ENCODE results near the gene HSD17B12. TPM values are rescaled to one million over a fixed set of nuclear protein-coding genes. Genes with fewer than 3 reads are reported as not detected.

Gene HSD17B12
- total RNA-seq, 4 donors from 2014 or later, result 46.3 to 93.4 (median 60.1) TPM

DNA sequence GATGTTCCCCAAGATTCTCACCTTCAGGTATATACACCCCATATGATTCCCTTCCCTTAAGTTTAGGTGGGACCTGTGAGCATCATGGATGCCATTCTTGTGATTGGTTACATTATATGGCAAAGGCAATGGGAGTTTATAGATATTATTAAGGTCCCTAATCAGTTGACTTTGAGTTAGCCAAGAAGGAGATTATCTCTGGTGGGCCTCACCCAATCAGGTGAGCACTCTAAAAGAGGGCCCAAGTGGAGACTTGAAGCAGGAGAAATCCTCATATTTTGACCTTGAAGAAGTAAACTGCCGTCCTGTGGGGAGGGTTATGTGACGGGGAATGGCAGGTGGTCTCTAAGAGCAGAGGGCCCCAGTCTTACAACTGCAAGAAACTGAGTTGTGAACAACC is 94.2 kb downstream of the HSD17B12 start:
- H3K4me1 ChIP-seq, result no peaks in the 10 kb centered on the region
- no peaks in the 10 kb centered on the region for H3K36me3 ChIP-seq
- 96% methylated on average over 2 of the region's 2 CpGs for WGBS
- no peak overlapping the region for H3K27ac ChIP-seq
- TF ChIP-seq CTCF (IDR thresholded peaks at IDR 0.05), result no peak
- TF ChIP-seq POLR2A (IDR thresholded peaks at IDR 0.05), result no peak
- no peak for TF ChIP-seq EP300 (IDR thresholded peaks at IDR 0.05)
- TF ChIP-seq POLR2AphosphoS5 (IDR thresholded peaks at IDR 0.05), result no peak
- H3K4me3 ChIP-seq, result no peak overlapping the region
- H3K9me3 ChIP-seq, result no peaks in the 10 kb centered on the region
- DNase-seq (ENCODE audit: low spot score in 2 of 2), result no peak
- no peaks in the 10 kb centered on the region for H3K27me3 ChIP-seq

DNA sequence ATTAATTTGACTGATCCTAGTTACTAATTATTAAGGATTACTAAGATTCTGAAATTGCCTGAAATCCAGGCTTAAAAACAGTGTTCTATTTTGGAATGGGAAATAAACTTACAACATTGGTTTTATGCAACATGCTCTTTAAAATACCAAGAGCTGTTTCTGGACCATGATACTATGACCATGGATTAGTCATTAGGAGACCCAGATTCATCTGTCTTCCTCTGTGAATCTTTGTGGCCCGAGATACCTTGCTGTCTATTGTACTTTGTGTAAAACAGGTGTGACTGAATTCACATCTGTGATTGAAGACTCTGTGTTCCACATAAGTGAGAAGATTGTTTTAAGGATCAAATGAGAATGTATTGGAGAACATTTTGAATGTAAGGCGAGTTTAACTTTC is 98.8 kb downstream of the HSD17B12 start:
- no peak for TF ChIP-seq EP300 (IDR thresholded peaks at IDR 0.05)
- TF ChIP-seq POLR2AphosphoS5 (IDR thresholded peaks at IDR 0.05), result no peak
- TF ChIP-seq CTCF (IDR thresholded peaks at IDR 0.05), result no peak
- no peaks in the 10 kb centered on the region for H3K36me3 ChIP-seq
- 92% methylated on average over 2 of the region's 2 CpGs for WGBS
- peaks cover 6% of the 10 kb centered on the region for H3K9me3 ChIP-seq
- H3K4me3 ChIP-seq, result no peak overlapping the region
- DNase-seq (ENCODE audit: low spot score in 2 of 2), result no peak
- no peaks in the 10 kb centered on the region for H3K27me3 ChIP-seq
- no peak overlapping the region for H3K27ac ChIP-seq
- H3K4me1 ChIP-seq, result no peaks in the 10 kb centered on the region

- no peak overlapping the region for H3K4me3 ChIP-seq
- H3K27ac ChIP-seq, result no peak overlapping the region
- H3K36me3 ChIP-seq, result no peaks in the 10 kb centered on the region
- peaks cover 6% of the 10 kb centered on the region for H3K9me3 ChIP-seq
- no peak for DNase-seq (ENCODE audit: low spot score in 2 of 2)
- H3K4me1 ChIP-seq, result no peaks in the 10 kb centered on the region
- WGBS, result 95% methylated on average over 1 of the region's 1 CpG
- no peaks in the 10 kb centered on the region for H3K27me3 ChIP-seq
- TF ChIP-seq POLR2AphosphoS5 (IDR thresholded peaks at IDR 0.05), result no peak
- no peak for TF ChIP-seq POLR2A (IDR thresholded peaks at IDR 0.05)
- no peak for TF ChIP-seq EP300 (IDR thresholded peaks at IDR 0.05)
- no peak for TF ChIP-seq CTCF (IDR thresholded peaks at IDR 0.05)
Measured at GRCh38 chr11:43784301-43784700, 103.8 kb downstream of the HSD17B12 start.

- no peaks in the 10 kb centered on the region for H3K36me3 ChIP-seq
- H3K27ac ChIP-seq, result no peak overlapping the region
- WGBS, result 94% methylated on average over 2 of the region's 2 CpGs
- TF ChIP-seq CTCF (IDR thresholded peaks at IDR 0.05) (no peak), EP300 (IDR thresholded peaks at IDR 0.05) (no peak), POLR2AphosphoS5 (IDR thresholded peaks at IDR 0.05) (no peak), POLR2A (IDR thresholded peaks at IDR 0.05) (no peak)
- peaks cover 6% of the 10 kb centered on the region for H3K9me3 ChIP-seq
- no peaks in the 10 kb centered on the region for H3K27me3 ChIP-seq
- no peaks in the 10 kb centered on the region for H3K4me1 ChIP-seq
- no peak overlapping the region for H3K4me3 ChIP-seq
- DNase-seq (ENCODE audit: low spot score in 2 of 2), result no peak
Measured at GRCh38 chr11:43784866-43785265, 104.3 kb downstream of the HSD17B12 start.

- DNase-seq (ENCODE audit: low spot score in 2 of 2), result no peak
- H3K36me3 ChIP-seq, result no peaks in the 10 kb centered on the region
- H3K27ac ChIP-seq, result no peak overlapping the region
- no peak overlapping the region for H3K4me3 ChIP-seq
- H3K9me3 ChIP-seq, result peaks cover 6% of the 10 kb centered on the region
- TF ChIP-seq EP300 (IDR thresholded peaks at IDR 0.05) (no peak), CTCF (IDR thresholded peaks at IDR 0.05) (no peak), POLR2A (IDR thresholded peaks at IDR 0.05) (no peak), POLR2AphosphoS5 (IDR thresholded peaks at IDR 0.05) (no peak)
- 97% methylated on average over 2 of the region's 2 CpGs for WGBS
- H3K4me1 ChIP-seq, result no peaks in the 10 kb centered on the region
- H3K27me3 ChIP-seq, result no peaks in the 10 kb centered on the region
Measured at GRCh38 chr11:43785318-43785717, 104.8 kb downstream of the HSD17B12 start.
